Tibial nerve (tissue), 3 donors: Measurements from ENCODE around the gene AGPS.

Source experiments
- POLR2A ChIP-seq, 2 donors: fragments of 450-650 bp; IDR thresholded peaks; one replicate each; pipeline ENCODE4 v1.6.1; 2017; ENCODE audit warnings: antibody characterized with exemption in 2 of 2, mild to moderate bottlenecking in 2 of 2, moderate library complexity in 2 of 2
- TF ChIP-seq, protein P1 (sequence below), 5 experiments: fragments of 200-600 bp in 3 of 5; fragments of 450-650 bp in 2 of 5; sonication (generic) in 3 of 5; IDR thresholded peaks; one replicate each; pipeline ENCODE4 v1.5.1; 2016 to 2019; ENCODE audit warnings: antibody characterized with exemption in 5 of 5, mild to moderate bottlenecking in 3 of 5, moderate library complexity in 2 of 5

GRCh38 chr2:177395351-177396065, 2.9 kb downstream of the AGPS start:
- TF ChIP-seq, protein P1, sequence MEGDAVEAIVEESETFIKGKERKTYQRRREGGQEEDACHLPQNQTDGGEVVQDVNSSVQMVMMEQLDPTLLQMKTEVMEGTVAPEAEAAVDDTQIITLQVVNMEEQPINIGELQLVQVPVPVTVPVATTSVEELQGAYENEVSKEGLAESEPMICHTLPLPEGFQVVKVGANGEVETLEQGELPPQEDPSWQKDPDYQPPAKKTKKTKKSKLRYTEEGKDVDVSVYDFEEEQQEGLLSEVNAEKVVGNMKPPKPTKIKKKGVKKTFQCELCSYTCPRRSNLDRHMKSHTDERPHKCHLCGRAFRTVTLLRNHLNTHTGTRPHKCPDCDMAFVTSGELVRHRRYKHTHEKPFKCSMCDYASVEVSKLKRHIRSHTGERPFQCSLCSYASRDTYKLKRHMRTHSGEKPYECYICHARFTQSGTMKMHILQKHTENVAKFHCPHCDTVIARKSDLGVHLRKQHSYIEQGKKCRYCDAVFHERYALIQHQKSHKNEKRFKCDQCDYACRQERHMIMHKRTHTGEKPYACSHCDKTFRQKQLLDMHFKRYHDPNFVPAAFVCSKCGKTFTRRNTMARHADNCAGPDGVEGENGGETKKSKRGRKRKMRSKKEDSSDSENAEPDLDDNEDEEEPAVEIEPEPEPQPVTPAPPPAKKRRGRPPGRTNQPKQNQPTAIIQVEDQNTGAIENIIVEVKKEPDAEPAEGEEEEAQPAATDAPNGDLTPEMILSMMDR (IDR thresholded peaks at IDR 0.05) = no peak
- no peak for TF ChIP-seq POLR2A (IDR thresholded peaks at IDR 0.05)
